Adipocyte (in vitro differentiated cells): ENCODE measurements around the gene C12orf57.

ENCODE experiments used
- DNase-seq: peaks from one replicate; pipeline ENCODE4 v3.0.0-alpha.2; 2015; ENCODE audit warnings: low read depth
- H3K27me3 ChIP-seq: replicated peaks from 2 replicates; pipeline ENCODE4 v1.7.0; 2013; ENCODE audit warnings: mild to moderate bottlenecking, low read length, moderate library complexity; ENCODE audit not compliant: control insufficient read depth, insufficient read depth
- H3K36me3 ChIP-seq: 2 replicates; pipeline ENCODE4 v1.7.0; 2013; ENCODE audit warnings: low read length, mild to moderate bottlenecking, moderate library complexity; ENCODE audit not compliant: control insufficient read depth, insufficient read depth, severe bottlenecking
- H3K4me1 ChIP-seq: 2 replicates; pipeline ENCODE4 v1.7.0; 2013; ENCODE audit warnings: mild to moderate bottlenecking, low read length, moderate library complexity; ENCODE audit not compliant: control insufficient read depth, insufficient read depth
- H3K4me3 ChIP-seq: 2 replicates; pipeline ENCODE4 v1.7.0; 2013; ENCODE audit warnings: mild to moderate bottlenecking, low read length, moderate library complexity
- H3K9ac ChIP-seq: 2 replicates; pipeline ENCODE4 v1.7.0; 2013; ENCODE audit warnings: mild to moderate bottlenecking, low read length, moderate library complexity
- H3K9me3 ChIP-seq: 2 replicates; pipeline ENCODE4 v1.7.0; 2013; ENCODE audit warnings: mild to moderate bottlenecking, low read length, moderate library complexity; ENCODE audit not compliant: control insufficient read depth

Gene C12orf57

DNA sequence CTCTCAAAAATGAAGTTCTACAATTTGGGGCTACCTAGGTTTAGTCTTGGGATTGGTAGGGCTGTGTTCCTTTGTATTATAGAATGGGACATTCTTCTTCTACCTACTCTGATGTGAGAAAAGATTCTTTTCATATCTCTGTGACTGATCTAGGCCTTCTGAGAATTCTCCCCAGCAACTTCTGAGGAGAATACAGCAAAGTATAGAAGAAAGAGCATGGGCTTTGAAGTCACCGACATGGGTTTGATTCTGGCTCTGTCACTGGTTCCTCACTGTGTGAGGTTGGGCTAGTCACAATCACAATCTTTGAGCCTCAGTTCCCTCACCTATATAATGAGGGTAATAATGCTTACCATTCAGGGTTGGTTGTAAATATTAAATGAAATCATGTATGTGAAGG is 11.1 kb upstream of the C12orf57 start:
- Histone ChIP-seq H3K4me3 (no peak overlapping the region), H3K36me3 (peaks cover 48% of the 10 kb centered on the region), H3K27me3 (no peaks in the 10 kb centered on the region), H3K9ac (no peak overlapping the region), H3K9me3 (no peaks in the 10 kb centered on the region), H3K4me1 (peaks cover 62% of the 10 kb centered on the region)
- no peak for DNase-seq

DNA sequence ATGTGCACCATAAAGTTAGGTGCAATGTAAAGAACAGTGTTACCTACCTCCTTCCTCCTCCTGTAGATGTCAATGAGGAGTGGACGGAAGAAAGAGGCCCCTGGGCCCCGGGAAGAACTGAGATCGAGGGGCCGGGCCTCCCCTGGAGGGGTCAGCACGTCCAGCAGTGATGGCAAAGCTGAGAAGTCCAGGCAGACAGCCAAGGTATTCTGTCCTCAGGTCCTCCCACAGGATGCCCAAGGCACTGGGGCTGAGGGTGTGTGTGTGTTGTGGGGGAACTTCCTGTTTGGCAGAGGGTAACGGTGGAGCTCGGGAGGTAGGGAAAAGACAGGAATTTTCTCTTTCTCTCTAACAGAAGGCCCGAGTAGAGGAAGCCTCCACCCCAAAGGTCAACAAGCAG is 9.7 kb upstream of the C12orf57 start:
- Histone ChIP-seq H3K4me3 (no peak overlapping the region), H3K9ac (peak overlapping the region; percentile 41), H3K4me1 (peaks cover 68% of the 10 kb centered on the region), H3K27me3 (no peaks in the 10 kb centered on the region), H3K36me3 (peaks cover 52% of the 10 kb centered on the region), H3K9me3 (no peaks in the 10 kb centered on the region)
- DNase-seq: no peak

DNA sequence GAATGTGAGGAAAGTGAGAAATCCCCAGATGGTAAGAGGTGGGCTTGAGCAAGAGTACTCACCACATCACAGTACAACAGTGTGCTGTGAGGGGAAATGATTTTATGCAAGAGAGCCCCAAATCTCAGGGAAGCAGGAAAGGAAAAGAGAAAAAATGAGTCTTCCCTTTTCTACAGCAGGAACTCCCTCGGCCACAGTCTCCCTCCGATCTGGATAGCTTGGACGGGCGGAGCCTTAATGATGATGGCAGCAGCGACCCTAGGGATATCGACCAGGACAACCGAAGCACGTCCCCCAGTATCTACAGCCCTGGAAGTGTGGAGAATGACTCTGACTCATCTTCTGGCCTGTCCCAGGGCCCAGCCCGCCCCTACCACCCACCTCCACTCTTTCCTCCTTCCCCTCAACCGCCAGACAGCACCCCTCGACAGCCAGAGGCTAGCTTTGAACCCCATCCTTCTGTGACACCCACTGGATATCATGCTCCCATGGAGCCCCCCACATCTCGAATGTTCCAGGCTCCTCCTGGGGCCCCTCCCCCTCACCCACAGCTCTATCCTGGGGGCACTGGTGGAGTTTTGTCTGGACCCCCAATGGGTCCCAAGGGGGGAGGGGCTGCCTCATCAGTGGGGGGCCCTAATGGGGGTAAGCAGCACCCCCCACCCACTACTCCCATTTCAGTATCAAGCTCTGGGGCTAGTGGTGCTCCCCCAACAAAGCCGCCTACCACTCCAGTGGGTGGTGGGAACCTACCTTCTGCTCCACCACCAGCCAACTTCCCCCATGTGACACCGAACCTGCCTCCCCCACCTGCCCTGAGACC is 8.2 kb upstream of the C12orf57 start:
- H3K9ac ChIP-seq: peak overlapping the region; percentile 41
- H3K27me3 ChIP-seq: no peaks in the 10 kb centered on the region
- DNase-seq: no peak
- H3K36me3 ChIP-seq: peaks cover 58% of the 10 kb centered on the region
- H3K4me3 ChIP-seq: no peak overlapping the region
- H3K4me1 ChIP-seq: peaks cover 60% of the 10 kb centered on the region
- no peaks in the 10 kb centered on the region for H3K9me3 ChIP-seq

DNA sequence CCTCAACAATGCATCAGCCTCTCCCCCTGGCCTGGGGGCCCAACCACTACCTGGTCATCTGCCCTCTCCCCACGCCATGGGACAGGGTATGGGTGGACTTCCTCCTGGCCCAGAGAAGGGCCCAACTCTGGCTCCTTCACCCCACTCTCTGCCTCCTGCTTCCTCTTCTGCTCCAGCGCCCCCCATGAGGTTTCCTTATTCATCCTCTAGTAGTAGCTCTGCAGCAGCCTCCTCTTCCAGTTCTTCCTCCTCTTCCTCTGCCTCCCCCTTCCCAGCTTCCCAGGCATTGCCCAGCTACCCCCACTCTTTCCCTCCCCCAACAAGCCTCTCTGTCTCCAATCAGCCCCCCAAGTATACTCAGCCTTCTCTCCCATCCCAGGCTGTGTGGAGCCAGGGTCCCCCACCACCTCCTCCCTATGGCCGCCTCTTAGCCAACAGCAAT is 7.6 kb upstream of the C12orf57 start:
- peaks cover 56% of the 10 kb centered on the region for H3K4me1 ChIP-seq
- H3K36me3 ChIP-seq: peaks cover 64% of the 10 kb centered on the region
- no peaks in the 10 kb centered on the region for H3K27me3 ChIP-seq
- DNase-seq: no peak
- H3K9me3 ChIP-seq: no peaks in the 10 kb centered on the region
- H3K9ac ChIP-seq: no peak overlapping the region
- no peak overlapping the region for H3K4me3 ChIP-seq

DNA sequence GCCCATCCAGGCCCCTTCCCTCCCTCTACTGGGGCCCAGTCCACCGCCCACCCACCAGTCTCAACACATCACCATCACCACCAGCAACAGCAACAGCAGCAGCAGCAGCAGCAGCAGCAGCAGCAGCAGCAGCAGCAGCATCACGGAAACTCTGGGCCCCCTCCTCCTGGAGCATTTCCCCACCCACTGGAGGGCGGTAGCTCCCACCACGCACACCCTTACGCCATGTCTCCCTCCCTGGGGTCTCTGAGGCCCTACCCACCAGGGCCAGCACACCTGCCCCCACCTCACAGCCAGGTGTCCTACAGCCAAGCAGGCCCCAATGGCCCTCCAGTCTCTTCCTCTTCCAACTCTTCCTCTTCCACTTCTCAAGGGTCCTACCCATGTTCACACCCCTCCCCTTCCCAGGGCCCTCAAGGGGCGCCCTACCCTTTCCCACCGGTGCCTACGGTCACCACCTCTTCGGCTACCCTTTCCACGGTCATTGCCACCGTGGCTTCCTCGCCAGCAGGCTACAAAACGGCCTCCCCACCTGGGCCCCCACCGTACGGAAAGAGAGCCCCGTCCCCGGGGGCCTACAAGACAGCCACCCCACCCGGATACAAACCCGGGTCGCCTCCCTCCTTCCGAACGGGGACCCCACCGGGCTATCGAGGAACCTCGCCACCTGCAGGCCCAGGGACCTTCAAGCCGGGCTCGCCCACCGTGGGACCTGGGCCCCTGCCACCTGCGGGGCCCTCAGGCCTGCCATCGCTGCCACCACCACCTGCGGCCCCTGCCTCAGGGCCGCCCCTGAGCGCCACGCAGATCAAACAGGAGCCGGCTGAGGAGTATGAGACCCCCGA is 7.0 kb upstream of the C12orf57 start:
- Histone ChIP-seq H3K9me3 (no peaks in the 10 kb centered on the region), H3K4me3 (no peak overlapping the region), H3K27me3 (no peaks in the 10 kb centered on the region), H3K36me3 (peaks cover 70% of the 10 kb centered on the region), H3K4me1 (peaks cover 55% of the 10 kb centered on the region), H3K9ac (peak overlapping the region; percentile 92)
- DNase-seq: no peak

DNA sequence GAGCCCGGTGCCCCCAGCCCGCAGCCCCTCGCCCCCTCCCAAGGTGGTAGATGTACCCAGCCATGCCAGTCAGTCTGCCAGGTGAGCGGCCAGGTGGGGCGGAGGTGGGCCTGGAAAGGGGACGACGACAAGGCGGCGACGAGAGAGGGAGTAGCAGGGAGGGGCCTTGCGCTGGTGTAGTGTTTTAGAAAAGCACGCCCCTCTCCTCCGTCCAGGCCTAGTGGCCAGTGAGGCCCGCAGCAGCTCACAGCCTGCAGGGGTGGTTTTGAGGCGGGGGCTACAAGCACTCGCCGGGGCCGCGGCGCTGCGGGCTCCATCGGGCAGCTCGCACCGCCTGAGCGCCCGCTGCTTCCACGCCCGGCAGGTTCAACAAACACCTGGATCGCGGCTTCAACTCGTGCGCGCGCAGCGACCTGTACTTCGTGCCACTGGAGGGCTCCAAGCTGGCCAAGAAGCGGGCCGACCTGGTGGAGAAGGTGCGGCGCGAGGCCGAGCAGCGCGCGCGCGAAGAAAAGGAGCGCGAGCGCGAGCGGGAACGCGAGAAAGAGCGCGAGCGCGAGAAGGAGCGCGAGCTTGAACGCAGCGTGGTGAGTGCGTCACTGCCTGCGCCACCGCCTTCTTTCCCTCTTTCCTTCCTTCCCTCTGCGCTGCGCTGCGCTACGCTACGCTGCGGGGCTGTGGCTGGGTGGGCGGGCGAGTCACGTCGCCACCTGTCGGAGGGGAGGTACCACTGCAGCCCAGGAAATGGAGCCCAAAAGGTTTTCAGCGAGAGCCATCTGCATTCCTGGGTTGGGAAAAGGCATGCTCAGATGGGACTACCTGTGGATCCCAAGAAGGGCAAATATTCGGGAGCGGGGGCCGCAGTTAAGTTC is 6.1 kb upstream of the C12orf57 start:
- Histone ChIP-seq H3K27me3 (no peaks in the 10 kb centered on the region), H3K36me3 (peaks cover 64% of the 10 kb centered on the region), H3K4me1 (peaks cover 51% of the 10 kb centered on the region), H3K4me3 (peak overlapping the region; percentile 81), H3K9me3 (no peaks in the 10 kb centered on the region), H3K9ac (peak overlapping the region; percentile 92)
- DNase-seq: peak; percentile 97

DNA sequence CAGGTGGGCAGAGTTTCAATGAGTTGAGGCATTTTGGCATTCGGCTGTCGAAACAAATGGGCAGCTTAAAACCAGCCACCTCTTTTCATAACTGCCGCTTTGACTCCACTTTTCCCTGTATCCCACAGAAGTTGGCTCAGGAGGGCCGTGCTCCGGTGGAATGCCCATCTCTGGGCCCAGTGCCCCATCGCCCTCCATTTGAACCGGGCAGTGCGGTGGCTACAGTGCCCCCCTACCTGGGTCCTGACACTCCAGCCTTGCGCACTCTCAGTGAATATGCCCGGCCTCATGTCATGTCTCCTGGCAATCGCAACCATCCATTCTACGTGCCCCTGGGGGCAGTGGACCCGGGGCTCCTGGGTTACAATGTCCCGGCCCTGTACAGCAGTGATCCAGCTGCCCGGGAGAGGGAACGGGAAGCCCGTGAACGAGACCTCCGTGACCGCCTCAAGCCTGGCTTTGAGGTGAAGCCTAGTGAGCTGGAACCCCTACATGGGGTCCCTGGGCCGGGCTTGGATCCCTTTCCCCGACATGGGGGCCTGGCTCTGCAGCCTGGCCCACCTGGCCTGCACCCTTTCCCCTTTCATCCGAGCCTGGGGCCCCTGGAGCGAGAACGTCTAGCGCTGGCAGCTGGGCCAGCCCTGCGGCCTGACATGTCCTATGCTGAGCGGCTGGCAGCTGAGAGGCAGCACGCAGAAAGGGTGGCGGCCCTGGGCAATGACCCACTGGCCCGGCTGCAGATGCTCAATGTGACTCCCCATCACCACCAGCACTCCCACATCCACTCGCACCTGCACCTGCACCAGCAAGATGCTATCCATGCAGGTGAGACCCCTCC is 5.2 kb upstream of the C12orf57 start:
- Histone ChIP-seq H3K36me3 (peaks cover 57% of the 10 kb centered on the region), H3K4me1 (peaks cover 54% of the 10 kb centered on the region), H3K9ac (peak overlapping the region; percentile 92), H3K4me3 (peak overlapping the region; percentile 81), H3K9me3 (no peaks in the 10 kb centered on the region), H3K27me3 (no peaks in the 10 kb centered on the region)
- no peak for DNase-seq

DNA sequence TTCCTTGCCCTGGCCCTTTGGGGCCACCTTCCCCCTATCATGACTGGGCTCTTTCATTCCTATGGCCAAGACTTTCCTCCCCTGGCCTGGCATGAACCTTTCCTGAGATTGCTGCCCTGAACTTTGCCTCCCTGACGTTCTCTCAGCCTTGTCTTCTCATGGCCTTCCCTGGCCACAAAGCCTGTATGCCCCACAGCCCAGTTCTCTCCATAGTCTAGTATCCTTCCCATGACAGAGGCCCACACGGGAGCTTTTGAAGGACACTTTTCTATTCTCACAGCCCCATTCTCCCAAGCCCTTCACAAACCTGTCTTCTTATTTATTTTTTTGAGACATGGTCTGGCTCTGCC is 4.7 kb upstream of the C12orf57 start:
- Histone ChIP-seq H3K36me3 (peaks cover 51% of the 10 kb centered on the region), H3K4me1 (peaks cover 50% of the 10 kb centered on the region), H3K4me3 (no peak overlapping the region), H3K9me3 (no peaks in the 10 kb centered on the region), H3K9ac (peak overlapping the region; percentile 92), H3K27me3 (no peaks in the 10 kb centered on the region)
- DNase-seq: no peak

DNA sequence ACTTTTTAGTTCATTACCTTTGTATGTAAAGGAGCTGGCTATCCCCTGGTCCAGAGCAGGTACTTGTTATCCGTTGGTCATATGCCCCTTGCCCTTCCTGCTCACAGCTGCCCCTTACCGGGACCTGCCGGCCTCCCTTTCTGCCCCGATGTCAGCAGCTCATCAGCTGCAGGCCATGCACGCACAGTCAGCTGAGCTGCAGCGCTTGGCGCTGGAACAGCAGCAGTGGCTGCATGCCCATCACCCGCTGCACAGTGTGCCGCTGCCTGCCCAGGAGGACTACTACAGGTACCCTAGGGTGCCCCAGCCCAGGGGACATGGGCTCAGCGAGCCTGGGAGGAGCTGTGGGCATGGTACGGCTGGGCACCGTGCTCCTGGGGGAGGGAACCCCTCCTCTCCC is 2.6 kb upstream of the C12orf57 start:
- Histone ChIP-seq H3K9me3 (no peaks in the 10 kb centered on the region), H3K27me3 (no peaks in the 10 kb centered on the region), H3K4me3 (no peak overlapping the region), H3K9ac (peak overlapping the region; percentile 33), H3K4me1 (peaks cover 40% of the 10 kb centered on the region), H3K36me3 (peaks cover 30% of the 10 kb centered on the region)
- DNase-seq: no peak

DNA sequence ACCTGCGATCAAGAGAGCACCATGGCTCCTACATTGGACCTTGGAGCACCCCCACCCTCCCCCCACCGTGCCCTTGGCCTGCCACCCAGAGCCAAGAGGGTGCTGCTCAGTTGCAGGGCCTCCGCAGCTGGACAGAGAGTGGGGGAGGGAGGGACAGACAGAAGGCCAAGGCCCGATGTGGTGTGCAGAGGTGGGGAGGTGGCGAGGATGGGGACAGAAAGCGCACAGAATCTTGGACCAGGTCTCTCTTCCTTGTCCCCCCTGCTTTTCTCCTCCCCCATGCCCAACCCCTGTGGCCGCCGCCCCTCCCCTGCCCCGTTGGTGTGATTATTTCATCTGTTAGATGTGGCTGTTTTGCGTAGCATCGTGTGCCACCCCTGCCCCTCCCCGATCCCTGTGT is 2.0 kb upstream of the C12orf57 start:
- peak overlapping the region; percentile 33 for H3K9ac ChIP-seq
- no peak for DNase-seq
- H3K4me3 ChIP-seq: no peak overlapping the region
- H3K36me3 ChIP-seq: peaks cover 25% of the 10 kb centered on the region
- peaks cover 38% of the 10 kb centered on the region for H3K4me1 ChIP-seq
- no peaks in the 10 kb centered on the region for H3K27me3 ChIP-seq
- no peaks in the 10 kb centered on the region for H3K9me3 ChIP-seq
